BLaER1 (cell line): ENCODE measurements around the gene RHOH.
"Not testable (repeated sequence)": the region's sequence is repeated elsewhere in the genome, so short reads cannot be mapped to it uniquely, and the experiment has no call there.

Experiments
- H3K27ac ChIP-seq: shearing (Covaris generic); formaldehyde crosslinking; 2 replicates; pipeline ENCODE4 v1.8.1; 2022
- H3K27me3 ChIP-seq: shearing (Covaris generic); formaldehyde crosslinking; 2 replicates; pipeline ENCODE4 v1.8.1; 2022
- H3K36me3 ChIP-seq: shearing (Covaris generic); formaldehyde crosslinking; 2 replicates; pipeline ENCODE4 v1.8.1; 2022
- H3K4me1 ChIP-seq: shearing (Covaris generic); formaldehyde crosslinking; 2 replicates; pipeline ENCODE4 v1.8.1; 2022
- H3K4me2 ChIP-seq: shearing (Covaris generic); formaldehyde crosslinking; 2 replicates; pipeline ENCODE4 v1.8.1; 2022
- H3K4me3 ChIP-seq: shearing (Covaris generic); formaldehyde crosslinking; 2 replicates; pipeline ENCODE4 v1.8.1; 2022
- H3K9ac ChIP-seq: shearing (Covaris generic); formaldehyde crosslinking; 2 replicates; pipeline ENCODE4 v1.8.1; 2022
- H3K9me3 ChIP-seq: shearing (Covaris generic); formaldehyde crosslinking; 2 replicates; pipeline ENCODE4 v1.8.1; 2022
- H4K20me1 ChIP-seq: shearing (Covaris generic); formaldehyde crosslinking; 2 replicates; pipeline ENCODE4 v1.8.1; 2022
- Cebpa-rat ChIP-seq: shearing (Covaris generic); IDR thresholded peaks from 2 replicates; pipeline ENCODE4 v1.8.1; 2022

The RHOH gene, protein sequence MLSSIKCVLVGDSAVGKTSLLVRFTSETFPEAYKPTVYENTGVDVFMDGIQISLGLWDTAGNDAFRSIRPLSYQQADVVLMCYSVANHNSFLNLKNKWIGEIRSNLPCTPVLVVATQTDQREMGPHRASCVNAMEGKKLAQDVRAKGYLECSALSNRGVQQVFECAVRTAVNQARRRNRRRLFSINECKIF

GRCh38 chr4:40196724-40197281 lies at the start of gene RHOH:
Gene RHOH (plus strand): TSS chr4:40197031. CDS start chr4:40243387, 46,356 bp downstream.
- Histone ChIP-seq H3K27me3 (no peaks in the 10 kb centered on the region), H3K9me3 (no peaks in the 10 kb centered on the region), H3K36me3 (no peaks in the 10 kb centered on the region), H3K9ac (peak within 1 kb of the TSS; percentile 82), H3K27ac (peak within 1 kb of the TSS; percentile 79), H3K4me2 (peak within 1 kb of the TSS; percentile 97), H4K20me1 (peaks cover 36% of the 10 kb centered on the region), H3K4me3 (peak within 1 kb of the TSS; percentile 68), H3K4me1 (peaks cover 88% of the 10 kb centered on the region)
- no peak for TF ChIP-seq Cebpa-rat

GRCh38 chr4:40147490-40147889 lies 49.3 kb upstream of the RHOH start:
- H3K9ac ChIP-seq, H3K4me3 ChIP-seq, H3K27me3 ChIP-seq, H4K20me1 ChIP-seq, H3K4me2 ChIP-seq, H3K27ac ChIP-seq: not testable (repeated sequence)
- H3K4me1 ChIP-seq = peaks cover 18% of the 10 kb centered on the region
- H3K9me3 ChIP-seq = peaks cover 20% of the 10 kb centered on the region; the same call in 1 of the 2 replicates
- peaks cover 53% of the 10 kb centered on the region for H3K36me3 ChIP-seq

DNA sequence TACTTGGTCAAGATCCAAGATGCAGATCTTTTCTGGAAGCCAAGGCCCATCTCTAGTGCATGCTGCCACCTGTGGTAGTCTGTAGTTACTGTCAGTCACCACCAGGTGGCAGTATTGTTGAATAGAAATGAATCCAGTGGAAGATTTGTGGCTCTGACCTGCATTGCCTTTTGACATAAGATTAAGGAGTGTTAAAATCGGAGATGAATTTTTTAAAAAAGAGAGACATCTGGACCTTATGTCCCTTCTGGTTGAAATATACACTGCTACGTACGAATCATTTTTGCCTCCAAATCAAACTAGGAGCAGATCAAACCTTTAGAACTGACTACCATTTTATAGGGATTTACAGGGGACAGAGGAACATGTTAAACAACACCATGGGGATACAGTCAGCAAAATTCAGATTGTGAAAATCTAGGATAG lies 46.9 kb upstream of the RHOH start:
- H3K4me1 ChIP-seq = peaks cover 21% of the 10 kb centered on the region
- 0 out of 2 replicates have a peak overlapping the region, but pooled peaks have one; percentile 2 for H3K4me2 ChIP-seq

DNA sequence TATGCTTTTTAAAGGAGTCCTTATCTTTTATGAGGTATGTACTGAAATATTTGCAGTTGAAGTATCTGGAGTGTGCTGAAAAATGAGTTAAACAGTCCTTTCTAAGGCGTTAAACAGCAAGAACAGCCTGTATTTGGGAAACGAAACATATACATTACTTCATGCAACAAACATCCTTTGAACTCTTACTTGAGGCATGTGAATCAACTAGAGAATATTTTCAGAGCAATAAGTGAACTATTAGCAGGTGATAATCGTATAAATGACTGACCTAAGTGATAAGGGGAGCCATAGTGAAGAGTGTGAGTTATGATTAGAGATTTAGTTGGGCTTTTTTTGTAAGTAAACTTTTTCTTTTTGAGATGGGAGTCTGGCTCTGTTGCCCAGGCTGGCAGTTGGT lies 45.9 kb upstream of the RHOH start:
- Histone ChIP-seq H3K36me3 (peaks cover 22% of the 10 kb centered on the region), H4K20me1 (no peaks in the 10 kb centered on the region), H3K9me3 (peaks cover 20% of the 10 kb centered on the region; the same call in 1 of the 2 replicates), H3K27me3 (no peaks in the 10 kb centered on the region), H3K4me1 (peaks cover 21% of the 10 kb centered on the region), H3K4me3 (no peak overlapping the region), H3K27ac (no peak overlapping the region), H3K9ac (no peak overlapping the region), H3K4me2 (peak overlapping the region; percentile 31)
- TF ChIP-seq Cebpa-rat = no peak

More for the DNA sequence above, 46.9 kb upstream of the RHOH start:
- no peak for TF ChIP-seq Cebpa-rat
- H3K27ac ChIP-seq = no peak overlapping the region
- no peaks in the 10 kb centered on the region for H3K27me3 ChIP-seq
- no peak overlapping the region for H3K9ac ChIP-seq
- no peaks in the 10 kb centered on the region for H4K20me1 ChIP-seq
- H3K9me3 ChIP-seq = peaks cover 20% of the 10 kb centered on the region; the same call in 1 of the 2 replicates
- H3K4me3 ChIP-seq = no peak overlapping the region
- peaks cover 32% of the 10 kb centered on the region for H3K36me3 ChIP-seq

GRCh38 chr4:40152637-40153036 lies 44.2 kb upstream of the RHOH start:
- TF ChIP-seq Cebpa-rat = no peak
- peak overlapping the region; percentile 25 for H3K4me2 ChIP-seq
- H3K9ac ChIP-seq = no peak overlapping the region

GRCh38 chr4:40157436-40157835 lies 39.4 kb upstream of the RHOH start:
- H3K4me3 ChIP-seq = no peak overlapping the region
- H3K4me2 ChIP-seq = no peak overlapping the region
- TF ChIP-seq Cebpa-rat = no peak
- no peaks in the 10 kb centered on the region for H3K27me3 ChIP-seq
- H3K9me3 ChIP-seq = no peaks in the 10 kb centered on the region
- H3K9ac ChIP-seq = no peak overlapping the region
- H3K4me1 ChIP-seq = peaks cover 23% of the 10 kb centered on the region
- H3K27ac ChIP-seq = no peak overlapping the region
- H4K20me1 ChIP-seq = no peaks in the 10 kb centered on the region
- H3K36me3 ChIP-seq = peaks cover 22% of the 10 kb centered on the region

More at GRCh38 chr4:40152637-40153036, 44.2 kb upstream of the RHOH start:
- no peak overlapping the region for H3K27ac ChIP-seq
- peaks cover 12% of the 10 kb centered on the region; the same call in 1 of the 2 replicates for H3K9me3 ChIP-seq
- H4K20me1 ChIP-seq = no peaks in the 10 kb centered on the region
- peaks cover 13% of the 10 kb centered on the region for H3K36me3 ChIP-seq
- peaks cover 21% of the 10 kb centered on the region for H3K4me1 ChIP-seq
- no peaks in the 10 kb centered on the region for H3K27me3 ChIP-seq
- H3K4me3 ChIP-seq = no peak overlapping the region

DNA sequence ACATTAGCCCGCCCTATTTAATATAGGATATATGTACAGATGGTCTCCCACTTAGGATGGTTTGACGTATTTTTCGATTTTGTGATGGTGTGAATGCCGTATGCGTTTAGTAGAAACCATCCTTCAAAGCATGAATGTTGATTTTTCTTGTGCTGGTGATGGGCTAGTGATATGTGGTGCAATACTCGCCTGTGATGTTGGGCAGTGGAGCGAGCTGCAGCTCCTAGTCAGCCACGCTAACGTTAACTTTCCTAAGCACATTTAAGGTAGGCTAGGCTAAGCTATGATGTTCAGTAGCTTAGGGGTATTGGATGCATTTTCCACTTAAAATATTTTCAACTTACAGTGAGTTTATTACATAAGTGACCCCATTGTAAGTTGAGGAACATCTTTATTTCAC lies 36.6 kb upstream of the RHOH start:
- H3K4me1 ChIP-seq = peaks cover 19% of the 10 kb centered on the region
- no peak overlapping the region for H3K27ac ChIP-seq
- no peaks in the 10 kb centered on the region for H4K20me1 ChIP-seq
- TF ChIP-seq Cebpa-rat = peak; percentile 73; the same call in 1 of the 2 replicates
- H3K4me2 ChIP-seq = peak overlapping the region; percentile 22
- H3K9ac ChIP-seq = no peak overlapping the region
- no peak overlapping the region for H3K4me3 ChIP-seq
- H3K9me3 ChIP-seq = peaks cover 8% of the 10 kb centered on the region; the same call in 1 of the 2 replicates
- peaks cover 30% of the 10 kb centered on the region for H3K36me3 ChIP-seq
- H3K27me3 ChIP-seq = no peaks in the 10 kb centered on the region

DNA sequence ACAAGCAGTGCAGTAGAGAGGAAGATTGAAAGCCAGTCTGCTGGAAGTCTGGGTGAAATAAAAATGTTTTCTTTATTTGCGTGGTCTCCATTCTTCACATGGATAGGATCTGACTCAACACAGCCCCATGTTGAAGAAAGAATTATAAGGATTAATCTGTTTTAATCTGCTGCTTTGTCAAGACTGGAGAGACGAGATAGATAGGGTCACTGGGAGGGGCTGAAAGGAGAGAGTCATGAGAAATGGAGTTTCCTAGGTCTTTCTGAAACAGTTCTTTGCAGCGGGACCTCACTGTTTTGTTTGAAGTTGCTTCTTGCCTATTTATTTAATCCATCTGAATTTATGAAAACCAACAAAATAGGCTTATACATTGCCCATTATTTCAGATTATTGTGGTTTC lies 32.4 kb upstream of the RHOH start:
- Histone ChIP-seq H3K4me1 (peaks cover 12% of the 10 kb centered on the region), H4K20me1 (no peaks in the 10 kb centered on the region), H3K4me2 (no peak overlapping the region), H3K9me3 (peaks cover 30% of the 10 kb centered on the region), H3K4me3 (no peak overlapping the region), H3K36me3 (peaks cover 28% of the 10 kb centered on the region), H3K27ac (no peak overlapping the region), H3K9ac (no peak overlapping the region), H3K27me3 (no peaks in the 10 kb centered on the region)
- TF ChIP-seq Cebpa-rat = no peak

DNA sequence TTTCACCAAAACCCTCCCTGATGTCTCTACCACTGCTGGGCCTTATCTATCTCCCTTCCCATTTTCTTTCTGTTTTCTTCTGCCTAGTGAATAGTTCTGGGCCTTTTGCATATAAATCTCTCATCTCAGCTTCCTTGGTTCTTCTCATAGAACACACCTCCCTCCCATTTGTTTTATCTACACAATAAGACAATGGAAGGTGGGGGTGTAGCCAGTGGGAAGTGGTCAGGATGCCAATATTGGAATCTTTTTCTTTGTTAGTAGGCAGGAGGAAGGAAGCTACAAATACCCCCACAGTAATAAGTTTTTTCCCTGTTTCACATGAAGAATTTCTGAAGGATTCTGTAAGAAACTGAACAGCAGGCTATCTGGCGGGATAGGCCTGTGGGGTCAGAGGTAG lies 30.9 kb upstream of the RHOH start:
- H3K9me3 ChIP-seq = peaks cover 30% of the 10 kb centered on the region
- peaks cover 27% of the 10 kb centered on the region for H3K36me3 ChIP-seq
- TF ChIP-seq Cebpa-rat = no peak
- H3K4me1 ChIP-seq = no peaks in the 10 kb centered on the region
- H4K20me1 ChIP-seq = no peaks in the 10 kb centered on the region
- no peak overlapping the region for H3K4me2 ChIP-seq
- H3K4me3 ChIP-seq = no peak overlapping the region
- H3K27ac ChIP-seq = no peak overlapping the region
- H3K9ac ChIP-seq = no peak overlapping the region
- H3K27me3 ChIP-seq = no peaks in the 10 kb centered on the region

GRCh38 chr4:40168070-40168469 lies 28.8 kb upstream of the RHOH start:
- Histone ChIP-seq H3K9ac (no peak overlapping the region), H3K4me3 (no peak overlapping the region), H3K4me1 (peaks cover 2% of the 10 kb centered on the region; the same call in 1 of the 2 replicates), H3K27ac (no peak overlapping the region), H3K4me2 (no peak overlapping the region), H4K20me1 (no peaks in the 10 kb centered on the region), H3K27me3 (no peaks in the 10 kb centered on the region), H3K9me3 (peaks cover 24% of the 10 kb centered on the region), H3K36me3 (peaks cover 10% of the 10 kb centered on the region)
- TF ChIP-seq Cebpa-rat = no peak
